SK-N-SH (cell line): ENCODE data around the gene SAMD4A. TPM values are rescaled to one million over a fixed set of nuclear protein-coding genes. Genes with fewer than 3 reads are reported as not detected.

Experiments
- CTCF ChIA-PET: fragments of 300-600, 350-600 bp; formaldehyde crosslinking; extraction: SDS; loops from one replicate; lab custom pipeline; 2021; lab: Yijun Ruan, JAX
- POLR2A ChIA-PET: fragments of 350-600 bp; sonication (Branson Sonifier 250); formaldehyde crosslinking; extraction: SDS; loops from one replicate; lab custom pipeline; 2020; ENCODE audit warnings: antibody characterized with exemption, inconsistent platforms; lab: Yijun Ruan, JAX
- DNase-seq: peaks from one replicate; pipeline ENCODE4 v3.0.0; 2012
- H2AFZ ChIP-seq: fragments of 200-600 bp; sonication (generic); 2 replicates; pipeline ENCODE4 v1.8.1; 2016; ENCODE audit warnings: antibody characterized with exemption, mild to moderate bottlenecking, low read depth
- H3F3A ChIP-seq: fragments of 200-600 bp; sonication (generic); replicated peaks from 2 replicates; pipeline ENCODE3; 2016; ENCODE audit warnings: antibody characterized with exemption, mild to moderate bottlenecking; ENCODE audit not compliant: insufficient read depth
- H3K27ac ChIP-seq, 2 experiments: fragments of 200-500 bp in 1 of 2; fragments of 200-600 bp in 1 of 2; sonication (Bioruptor generic) in 1 of 2; sonication (generic), shearing (Covaris generic) in 1 of 2; 2 replicates each; pipeline versions ENCODE4 v1.5.1 to v1.6.1; 2014 to 2016; ENCODE audit warnings: low read depth in 2 of 2, inconsistent platforms in 1 of 2, low read length in 1 of 2, mild to moderate bottlenecking in 1 of 2, mixed read lengths in 1 of 2
- H3K27me3 ChIP-seq: fragments of 200-600 bp; sonication (generic), shearing (Covaris generic); 2 replicates; pipeline ENCODE4 v1.6.1; 2016; ENCODE audit warnings: mixed run types; ENCODE audit not compliant: insufficient read depth
- H3K36me3 ChIP-seq, 2 experiments: fragments of 200-500 bp in 1 of 2; fragments of 200-600 bp in 1 of 2; sonication (Bioruptor generic) in 1 of 2; sonication (generic) in 1 of 2; replicated peaks in 1 of 2; 2 replicates each; pipeline versions ENCODE3 to v1.5.1; 2014 to 2016; ENCODE audit warnings: low read length in 1 of 2, mild to moderate bottlenecking in 1 of 2; ENCODE audit not compliant: insufficient read depth in 2 of 2, control insufficient read depth in 1 of 2
- H3K4me1 ChIP-seq, 2 experiments: fragments of 200-500 bp in 1 of 2; fragments of 200-600 bp in 1 of 2; sonication (Bioruptor generic) in 1 of 2; sonication (generic), shearing (Covaris generic) in 1 of 2; 2 replicates each; pipeline versions ENCODE4 v1.5.1 to v1.6.1; 2014 to 2016; ENCODE audit warnings: low read depth in 1 of 2, low read length in 1 of 2, mixed run types in 1 of 2; ENCODE audit not compliant: insufficient read depth in 2 of 2, control insufficient read depth in 1 of 2
- H3K4me2 ChIP-seq: fragments of 200-600 bp; sonication (generic), shearing (Covaris generic); 2 replicates; pipeline ENCODE4 v1.6.1; 2017; ENCODE audit warnings: mixed run types
- H3K4me3 ChIP-seq, 2 experiments: fragments of 200-500 bp in 1 of 2; fragments of 200-600 bp in 1 of 2; sonication (Bioruptor generic) in 1 of 2; sonication (generic), shearing (Covaris generic) in 1 of 2; 2 replicates each; pipeline versions ENCODE4 v1.5.1 to v1.8.1; 2014 to 2016; ENCODE audit warnings: low read depth in 2 of 2, inconsistent platforms in 1 of 2, low read length in 1 of 2, mild to moderate bottlenecking in 1 of 2, mixed read lengths in 1 of 2, moderate library complexity in 1 of 2
- H3K79me2 ChIP-seq: fragments of 200-600 bp; sonication (generic); 2 replicates; pipeline ENCODE4 v1.8.1; 2017; ENCODE audit warnings: mild to moderate bottlenecking; ENCODE audit not compliant: insufficient read depth
- H3K9ac ChIP-seq: fragments of 200-600 bp; sonication (generic); 2 replicates; pipeline ENCODE4 v1.6.1; 2017; ENCODE audit warnings: mixed run types
- H3K9me2 ChIP-seq: fragments of 200-600 bp; sonication (generic); 2 replicates; pipeline ENCODE4 v1.6.1; 2017; ENCODE audit warnings: mixed run types
- H3K9me3 ChIP-seq: fragments of 200-600 bp; sonication (generic); 2 replicates; pipeline ENCODE4 v1.6.1; 2017; ENCODE audit warnings: mixed run types, mild to moderate bottlenecking, moderate library complexity
- H4K20me1 ChIP-seq: fragments of 200-600 bp; sonication (generic); 2 replicates; pipeline ENCODE4 v1.6.1; 2017; ENCODE audit warnings: mild to moderate bottlenecking, mixed run types; ENCODE audit not compliant: insufficient read depth
- CHD2 ChIP-seq: fragments of 150-350 bp; IDR thresholded peaks from 2 replicates; pipeline ENCODE4 v1.6.1; 2018; ENCODE audit warnings: low read length; ENCODE audit not compliant: partially characterized antibody
- ELF1 ChIP-seq: IDR thresholded peaks from 2 replicates; pipeline ENCODE4 v1.4.0; 2012
- EP300 ChIP-seq, 2 experiments: IDR thresholded peaks; 2 replicates each; pipeline versions ENCODE4 v1.4.0 to v1.6.1; 2012; ENCODE audit warnings: borderline replicate concordance in 1 of 2, low read depth in 1 of 2, low read length in 1 of 2
- GABPA ChIP-seq: IDR thresholded peaks from 2 replicates; pipeline ENCODE4 v1.4.0; 2012; ENCODE audit warnings: low read depth, mild to moderate bottlenecking
- JUND ChIP-seq: IDR thresholded peaks from 2 replicates; pipeline ENCODE4 v1.4.0; 2012
- NFIC ChIP-seq: IDR thresholded peaks from 2 replicates; pipeline ENCODE4 v1.4.0; 2012; ENCODE audit warnings: borderline replicate concordance
- NRF1 ChIP-seq: IDR thresholded peaks from 2 replicates; pipeline ENCODE4 v1.6.1; 2012; ENCODE audit warnings: low read depth, mild to moderate bottlenecking, low read length
- POLR2AphosphoS5 ChIP-seq: IDR thresholded peaks from 2 replicates; pipeline ENCODE4 v1.6.1; 2012; ENCODE audit warnings: low read depth, low read length
- RAD21 ChIP-seq: IDR thresholded peaks from 2 replicates; pipeline ENCODE4 v1.6.1; 2012; ENCODE audit warnings: mild to moderate bottlenecking, low read length
- RXRA ChIP-seq: IDR thresholded peaks from 2 replicates; pipeline ENCODE4 v1.4.0; 2012; ENCODE audit warnings: low read depth, mild to moderate bottlenecking, borderline replicate concordance
- SIN3A ChIP-seq: IDR thresholded peaks from 2 replicates; pipeline ENCODE4 v1.6.1; 2012; ENCODE audit warnings: low read depth, mild to moderate bottlenecking, low read length, moderate library complexity, borderline replicate concordance
- SMC3 ChIP-seq: IDR thresholded peaks from 2 replicates; pipeline ENCODE4 v1.6.1; 2012; ENCODE audit warnings: low read depth, low read length, improper control_type of control experiment
- TCF12 ChIP-seq: IDR thresholded peaks from 2 replicates; pipeline ENCODE4 v1.4.0; 2012
- TEAD4 ChIP-seq: IDR thresholded peaks from 2 replicates; pipeline ENCODE4 v1.4.0; 2012; ENCODE audit warnings: mild to moderate bottlenecking, borderline replicate concordance; ENCODE audit not compliant: insufficient read depth
- WGBS: methylation state at CpG from one replicate; pipeline ENCODE4 v1.1.6; 2017; ENCODE audit warnings: low lambda C conversion rate; 5-methylcytosine and 5-hydroxymethylcytosine counted together
- polyA plus RNA-seq, 3 experiments: library from polyadenylated mRNA; depleted of rRNA; stranded (reverse); fragments of >200 nt; gene quantifications; 2 replicates each; pipeline ENCODE4 v1.2.3, GENCODE V29; 2012
- TF ChIP-seq, protein P1 (sequence below): IDR thresholded peaks from 2 replicates; pipeline ENCODE4 v1.4.0; 2012; ENCODE audit warnings: low read depth
- TF ChIP-seq, protein P2 (sequence below): IDR thresholded peaks from 2 replicates; pipeline ENCODE4; 2012
- TF ChIP-seq, protein P3 (sequence below): fragments of 200-600 bp; sonication (generic); IDR thresholded peaks from 2 replicates; pipeline ENCODE4 v1.6.1; 2017; ENCODE audit warnings: antibody characterized with exemption, mild to moderate bottlenecking, moderate library complexity
- TF ChIP-seq, protein P4 (sequence below): fragments of 150-350 bp; IDR thresholded peaks from 2 replicates; pipeline ENCODE4 v1.6.1; 2016; ENCODE audit warnings: mild to moderate bottlenecking, low read depth, low read length

The SAMD4A gene
- polyA plus RNA-seq, 1 of the 3 experiments (the other 2 are of a cell fraction): 5.0 TPM

DNA sequence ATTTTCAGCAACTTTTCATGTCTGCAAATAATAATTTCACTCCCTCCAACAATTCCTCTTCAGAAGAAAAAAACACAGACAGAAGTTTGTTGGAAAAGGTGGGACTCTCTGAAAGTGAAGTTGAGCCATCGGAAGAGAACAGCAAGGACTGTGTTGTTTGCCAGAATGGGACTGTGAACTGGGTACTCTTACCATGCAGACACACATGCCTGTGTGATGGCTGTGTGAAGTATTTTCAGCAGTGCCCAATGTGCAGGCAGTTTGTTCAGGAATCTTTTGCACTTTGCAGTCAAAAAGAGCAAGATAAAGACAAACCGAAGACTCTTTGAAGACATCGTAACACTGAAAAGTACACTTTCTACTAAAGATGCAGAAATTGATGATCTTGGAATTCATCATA lies 28.9 kb upstream of the SAMD4A start:
- no peak for DNase-seq
- TF ChIP-seq EP300 (IDR thresholded peaks at IDR 0.05; ENCODE audit: borderline replicate concordance in 1 of 2, low read depth in 1 of 2, low read length in 1 of 2) (no peak), POLR2AphosphoS5 (no peak)
- Histone ChIP-seq H3K4me2 (no peak overlapping the region), H3K79me2 (no peaks in the 10 kb centered on the region), H2AFZ (no peak overlapping the region), H3K9ac (no peak overlapping the region), H3K4me3 (no peak overlapping the region), H3K9me2 (peaks cover 4% of the 10 kb centered on the region; the same call in 1 of the 2 replicates), H3K4me1 (peaks cover 0 to 3% of the 10 kb centered on the region in 2 experiments; a peak in 1 of 4 replicates), H3F3A (no peaks in the 10 kb centered on the region), H3K9me3 (no peaks in the 10 kb centered on the region), H3K27ac (no peak overlapping the region), H3K27me3 (no peaks in the 10 kb centered on the region), H3K36me3 (peaks cover 36 to 50% of the 10 kb centered on the region in 2 experiments), H4K20me1 (no peaks in the 10 kb centered on the region)
- WGBS: 92% methylated on average over 3 of the region's 3 CpGs
- ChIA-PET POLR2A (no interaction called here), CTCF (interaction anchor here (1.3 to 1.8 kb wide), 2 partner anchors 13 to 26 kb away, joined by 3 to 5 read pairs; no protein-coding TSS in a partner anchor)

DNA sequence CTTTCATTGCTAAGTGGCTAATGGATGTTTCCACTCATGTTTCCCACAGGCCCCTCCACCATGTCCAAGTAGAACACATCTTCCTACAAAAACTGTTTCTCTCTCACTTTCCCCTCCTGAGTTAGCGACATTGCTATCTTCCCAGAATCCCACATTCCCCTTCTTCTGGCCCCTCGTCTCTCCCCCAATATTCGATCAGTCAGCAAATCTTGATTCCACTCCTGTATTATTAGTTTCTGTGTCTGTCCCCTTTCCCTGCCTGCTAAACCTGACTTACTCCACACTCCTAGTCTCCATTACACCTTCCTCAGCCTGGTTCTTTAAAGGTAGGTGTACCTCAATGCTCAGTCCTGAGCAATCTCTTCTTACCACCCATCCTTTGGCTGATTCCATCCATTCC lies 19.3 kb upstream of the SAMD4A start:
- Histone ChIP-seq H3K27me3 (no peaks in the 10 kb centered on the region), H2AFZ (no peak overlapping the region), H3K27ac (no peak overlapping the region), H3K4me1 (peaks cover 0 to 6% of the 10 kb centered on the region in 2 experiments; a peak in 2 of 4 replicates), H3K79me2 (no peaks in the 10 kb centered on the region), H3K9me2 (no peaks in the 10 kb centered on the region), H3K9me3 (no peaks in the 10 kb centered on the region), H3K9ac (no peak overlapping the region), H3K4me2 (no peak overlapping the region), H3F3A (peaks cover 4% of the 10 kb centered on the region), H3K4me3 (no peak overlapping the region), H4K20me1 (no peaks in the 10 kb centered on the region), H3K36me3 (no peaks in the 10 kb centered on the region)
- POLR2A ChIA-PET: no interaction called here
- WGBS: 93% methylated on average over 3 of the region's 3 CpGs
- CTCF ChIA-PET: interaction anchor here (2.0 kb wide), 1 partner anchor 16 kb away, joined by 4 read pairs; no protein-coding TSS in a partner anchor
- no peak for DNase-seq
- TF ChIP-seq, protein P1, sequence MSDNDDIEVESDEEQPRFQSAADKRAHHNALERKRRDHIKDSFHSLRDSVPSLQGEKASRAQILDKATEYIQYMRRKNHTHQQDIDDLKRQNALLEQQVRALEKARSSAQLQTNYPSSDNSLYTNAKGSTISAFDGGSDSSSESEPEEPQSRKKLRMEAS: no peak
- TF ChIP-seq NFIC (no peak), SIN3A (no peak), JUND (no peak), RXRA (no peak), RAD21 (no peak), NRF1 (no peak), TCF12 (no peak), SMC3 (no peak), CHD2 (no peak), ELF1 (no peak), GABPA (no peak), EP300 (IDR thresholded peaks at IDR 0.05; ENCODE audit: borderline replicate concordance in 1 of 2, low read depth in 1 of 2, low read length in 1 of 2) (no peak), TEAD4 (no peak)
- TF ChIP-seq, protein P2, sequence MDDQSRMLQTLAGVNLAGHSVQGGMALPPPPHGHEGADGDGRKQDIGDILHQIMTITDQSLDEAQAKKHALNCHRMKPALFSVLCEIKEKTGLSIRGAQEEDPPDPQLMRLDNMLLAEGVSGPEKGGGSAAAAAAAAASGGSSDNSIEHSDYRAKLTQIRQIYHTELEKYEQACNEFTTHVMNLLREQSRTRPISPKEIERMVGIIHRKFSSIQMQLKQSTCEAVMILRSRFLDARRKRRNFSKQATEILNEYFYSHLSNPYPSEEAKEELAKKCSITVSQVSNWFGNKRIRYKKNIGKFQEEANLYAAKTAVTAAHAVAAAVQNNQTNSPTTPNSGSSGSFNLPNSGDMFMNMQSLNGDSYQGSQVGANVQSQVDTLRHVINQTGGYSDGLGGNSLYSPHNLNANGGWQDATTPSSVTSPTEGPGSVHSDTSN: no peak
- TF ChIP-seq, protein P3, sequence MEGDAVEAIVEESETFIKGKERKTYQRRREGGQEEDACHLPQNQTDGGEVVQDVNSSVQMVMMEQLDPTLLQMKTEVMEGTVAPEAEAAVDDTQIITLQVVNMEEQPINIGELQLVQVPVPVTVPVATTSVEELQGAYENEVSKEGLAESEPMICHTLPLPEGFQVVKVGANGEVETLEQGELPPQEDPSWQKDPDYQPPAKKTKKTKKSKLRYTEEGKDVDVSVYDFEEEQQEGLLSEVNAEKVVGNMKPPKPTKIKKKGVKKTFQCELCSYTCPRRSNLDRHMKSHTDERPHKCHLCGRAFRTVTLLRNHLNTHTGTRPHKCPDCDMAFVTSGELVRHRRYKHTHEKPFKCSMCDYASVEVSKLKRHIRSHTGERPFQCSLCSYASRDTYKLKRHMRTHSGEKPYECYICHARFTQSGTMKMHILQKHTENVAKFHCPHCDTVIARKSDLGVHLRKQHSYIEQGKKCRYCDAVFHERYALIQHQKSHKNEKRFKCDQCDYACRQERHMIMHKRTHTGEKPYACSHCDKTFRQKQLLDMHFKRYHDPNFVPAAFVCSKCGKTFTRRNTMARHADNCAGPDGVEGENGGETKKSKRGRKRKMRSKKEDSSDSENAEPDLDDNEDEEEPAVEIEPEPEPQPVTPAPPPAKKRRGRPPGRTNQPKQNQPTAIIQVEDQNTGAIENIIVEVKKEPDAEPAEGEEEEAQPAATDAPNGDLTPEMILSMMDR: no peak
- TF ChIP-seq, protein P4, sequence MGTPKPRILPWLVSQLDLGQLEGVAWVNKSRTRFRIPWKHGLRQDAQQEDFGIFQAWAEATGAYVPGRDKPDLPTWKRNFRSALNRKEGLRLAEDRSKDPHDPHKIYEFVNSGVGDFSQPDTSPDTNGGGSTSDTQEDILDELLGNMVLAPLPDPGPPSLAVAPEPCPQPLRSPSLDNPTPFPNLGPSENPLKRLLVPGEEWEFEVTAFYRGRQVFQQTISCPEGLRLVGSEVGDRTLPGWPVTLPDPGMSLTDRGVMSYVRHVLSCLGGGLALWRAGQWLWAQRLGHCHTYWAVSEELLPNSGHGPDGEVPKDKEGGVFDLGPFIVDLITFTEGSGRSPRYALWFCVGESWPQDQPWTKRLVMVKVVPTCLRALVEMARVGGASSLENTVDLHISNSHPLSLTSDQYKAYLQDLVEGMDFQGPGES: no peak
